ENCODE results near the gene C2orf49.

C2orf49 gene

GRCh38 chr2:105301646-105302045 lies 35.7 kb upstream of the C2orf49 start:
- TF ChIP-seq CTCF (IDR thresholded peaks at IDR 0.05; ENCODE audit: unreplicated experiment in 3 of 3), result no peak
- no peaks in the 10 kb centered on the region for H3K9me3 Mint-ChIP-seq
- H3K27ac Mint-ChIP-seq, result no peak overlapping the region
- peaks cover 8% of the 10 kb centered on the region for H3K4me1 Mint-ChIP-seq
- no peak overlapping the region for H3K4me3 Mint-ChIP-seq
- H3K36me3 Mint-ChIP-seq (ENCODE audit: low read depth), result peaks cover 21% of the 10 kb centered on the region
- H3K27me3 Mint-ChIP-seq (ENCODE audit: low read depth), result no peaks in the 10 kb centered on the region

GRCh38 chr2:105307146-105307545 lies 30.2 kb upstream of the C2orf49 start:
- no peaks in the 10 kb centered on the region for H3K9me3 Mint-ChIP-seq
- no peaks in the 10 kb centered on the region for H3K4me1 Mint-ChIP-seq
- H3K36me3 Mint-ChIP-seq (ENCODE audit: low read depth), result peaks cover 21% of the 10 kb centered on the region
- no peak for TF ChIP-seq CTCF (IDR thresholded peaks at IDR 0.05; ENCODE audit: unreplicated experiment in 3 of 3)
- H3K4me3 Mint-ChIP-seq, result no peak overlapping the region
- no peak overlapping the region for H3K27ac Mint-ChIP-seq
- H3K27me3 Mint-ChIP-seq (ENCODE audit: low read depth), result no peaks in the 10 kb centered on the region

GRCh38 chr2:105307550-105307949 lies 29.8 kb upstream of the C2orf49 start:
- no peaks in the 10 kb centered on the region for H3K4me1 Mint-ChIP-seq
- no peaks in the 10 kb centered on the region for H3K27me3 Mint-ChIP-seq (ENCODE audit: low read depth)
- no peak for TF ChIP-seq CTCF (IDR thresholded peaks at IDR 0.05; ENCODE audit: unreplicated experiment in 3 of 3)

GRCh38 chr2:105307962-105308361 lies 29.4 kb upstream of the C2orf49 start:
- Mint-ChIP-seq H3K27me3 (ENCODE audit: low read depth) (no peaks in the 10 kb centered on the region), H3K27ac (no peak overlapping the region), H3K4me1 (no peaks in the 10 kb centered on the region), H3K36me3 (ENCODE audit: low read depth) (peaks cover 21% of the 10 kb centered on the region), H3K4me3 (no peak overlapping the region), H3K9me3 (no peaks in the 10 kb centered on the region)
- TF ChIP-seq CTCF (IDR thresholded peaks at IDR 0.05; ENCODE audit: unreplicated experiment in 3 of 3), result no peak

More at GRCh38 chr2:105307550-105307949, 29.8 kb upstream of the C2orf49 start:
- Mint-ChIP-seq H3K27ac (no peak overlapping the region), H3K9me3 (no peaks in the 10 kb centered on the region), H3K36me3 (ENCODE audit: low read depth) (peaks cover 21% of the 10 kb centered on the region), H3K4me3 (no peak overlapping the region)

GRCh38 chr2:105308382-105309146 lies 28.8 kb upstream of the C2orf49 start:
- no peaks in the 10 kb centered on the region for H3K27me3 Mint-ChIP-seq (ENCODE audit: low read depth)
- no peak overlapping the region for H3K4me3 Mint-ChIP-seq
- no peak overlapping the region for H3K27ac Mint-ChIP-seq
- H3K9me3 Mint-ChIP-seq, result no peaks in the 10 kb centered on the region
- H3K4me1 Mint-ChIP-seq, result no peaks in the 10 kb centered on the region
- peaks cover 21% of the 10 kb centered on the region for H3K36me3 Mint-ChIP-seq (ENCODE audit: low read depth)
- no peak for TF ChIP-seq CTCF (IDR thresholded peaks at IDR 0.05; ENCODE audit: unreplicated experiment in 3 of 3)

- Mint-ChIP-seq H3K27ac (no peak overlapping the region), H3K4me3 (no peak overlapping the region), H3K9me3 (no peaks in the 10 kb centered on the region), H3K27me3 (ENCODE audit: low read depth) (no peaks in the 10 kb centered on the region), H3K36me3 (ENCODE audit: low read depth) (peaks cover 21% of the 10 kb centered on the region), H3K4me1 (no peaks in the 10 kb centered on the region)
- no peak for TF ChIP-seq CTCF (IDR thresholded peaks at IDR 0.05; ENCODE audit: unreplicated experiment in 3 of 3)
These were observed 28.2 kb upstream of the C2orf49 start for GRCh38 chr2:105309147-105309545.
